Activated CD4-positive, alpha-beta T cell treated with anti-CD3 and anti-CD28 coated beads, Interleukin-2, amount 50 U/mL, for 48 hours (primary cell): ENCODE results near the gene GSG1L.

Source experiments
- DNase-seq, 2 experiments: peaks; one replicate each; pipeline ENCODE4 v3.0.0-alpha.2; 2020

GSG1L gene

DNA sequence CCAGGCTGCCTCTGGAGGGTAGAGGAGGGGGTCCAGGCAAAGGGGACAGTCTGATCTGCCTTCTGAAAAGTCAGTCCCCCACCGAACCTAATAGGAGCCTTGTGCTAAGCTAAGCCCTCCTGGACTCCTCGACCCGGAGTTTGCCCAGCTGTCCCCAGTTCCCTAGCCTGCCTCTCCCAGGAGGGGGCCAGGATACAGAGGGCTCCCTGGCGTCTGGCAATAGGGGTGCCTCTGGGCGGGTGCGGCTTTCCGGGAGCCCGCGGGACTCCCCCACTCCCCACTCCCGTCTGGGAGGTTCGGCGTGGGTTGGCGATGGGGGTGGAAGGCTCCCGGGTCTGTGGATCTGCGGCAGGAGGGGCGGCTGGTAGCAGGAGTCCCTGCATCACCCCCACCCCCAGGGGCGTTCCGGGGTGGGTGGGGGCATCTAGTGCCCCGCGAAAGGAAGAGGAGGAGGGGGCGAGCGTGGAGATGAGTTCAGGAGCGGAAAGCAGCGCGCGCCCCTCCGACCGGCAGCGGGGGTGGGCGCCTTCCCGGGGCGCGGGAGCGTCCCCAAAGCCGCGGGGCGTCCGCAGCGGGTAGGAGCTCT, 1.2 kb downstream of the GSG1L start:
- no peak for DNase-seq

DNA sequence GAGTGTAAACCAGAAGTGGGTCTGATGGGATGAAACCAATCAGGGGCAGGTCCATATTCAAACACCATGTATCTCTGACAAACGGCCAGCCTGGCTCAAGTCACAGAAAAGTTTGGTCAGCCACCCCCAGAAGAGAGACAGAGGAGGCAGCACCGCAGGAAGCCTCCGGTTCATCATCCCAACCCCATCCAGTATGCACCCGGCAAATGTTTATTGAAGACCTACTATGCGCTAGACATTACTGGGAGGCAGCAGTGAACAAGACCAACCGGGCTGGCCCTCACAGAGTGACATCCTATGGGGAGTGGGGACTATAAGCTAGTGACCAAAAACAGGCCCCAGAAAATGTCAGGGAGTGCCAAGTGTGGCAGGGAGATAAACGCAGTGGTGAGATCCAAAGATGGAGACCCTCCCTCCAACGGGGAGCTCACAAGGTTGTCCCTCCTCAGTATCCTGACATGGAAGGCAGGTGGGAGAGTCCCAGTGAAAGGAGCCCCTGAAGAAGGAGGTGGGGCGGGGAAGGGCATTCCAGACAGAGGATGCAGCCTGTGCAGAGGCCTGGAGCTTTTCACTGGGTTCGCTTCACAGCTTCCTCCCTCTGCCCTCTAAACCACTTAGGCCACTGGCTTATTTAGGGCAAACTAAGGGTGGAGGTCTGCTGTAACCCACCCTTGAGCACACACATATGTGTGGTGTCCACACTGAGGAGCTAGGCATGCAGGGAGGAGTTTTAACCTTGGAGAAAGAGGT, 2.0 kb downstream of the GSG1L start:
- DNase-seq = no peak

DNA sequence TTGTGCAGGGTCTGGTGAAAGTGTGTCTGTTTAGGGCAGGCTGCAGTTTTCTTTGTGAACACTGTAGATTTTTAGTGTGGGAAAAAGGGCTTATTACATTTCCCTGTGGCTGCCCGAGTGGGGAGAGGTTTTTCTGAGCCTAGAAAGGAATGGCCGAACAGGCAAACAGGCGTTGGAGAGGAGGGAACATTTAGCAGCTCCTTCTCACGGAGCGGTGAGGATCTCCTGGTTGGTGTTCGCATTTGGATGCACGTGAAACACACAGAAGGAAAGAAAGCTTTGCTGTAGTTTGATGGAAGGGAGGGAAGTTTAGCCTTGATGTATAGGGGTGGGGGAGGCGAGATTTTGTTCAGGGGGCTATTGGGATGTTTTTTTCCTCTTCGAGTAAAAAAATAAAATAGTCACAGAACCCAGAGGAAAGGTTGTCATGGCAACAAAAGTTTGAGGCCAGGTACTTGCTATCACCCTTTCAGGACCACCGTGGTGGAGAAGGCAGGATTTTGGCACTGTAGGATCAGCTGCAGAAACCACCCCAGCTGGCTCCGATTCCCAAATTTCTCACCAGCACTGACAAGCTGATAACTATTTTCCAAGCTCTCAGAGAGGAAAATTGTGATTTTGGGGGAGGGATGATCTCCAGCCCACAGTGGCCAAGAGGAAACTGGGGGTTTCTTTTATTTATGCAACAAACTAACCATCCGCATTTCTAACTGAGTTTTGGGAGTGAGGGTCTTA, 3.5 kb downstream of the GSG1L start:
- no peak for DNase-seq

DNA sequence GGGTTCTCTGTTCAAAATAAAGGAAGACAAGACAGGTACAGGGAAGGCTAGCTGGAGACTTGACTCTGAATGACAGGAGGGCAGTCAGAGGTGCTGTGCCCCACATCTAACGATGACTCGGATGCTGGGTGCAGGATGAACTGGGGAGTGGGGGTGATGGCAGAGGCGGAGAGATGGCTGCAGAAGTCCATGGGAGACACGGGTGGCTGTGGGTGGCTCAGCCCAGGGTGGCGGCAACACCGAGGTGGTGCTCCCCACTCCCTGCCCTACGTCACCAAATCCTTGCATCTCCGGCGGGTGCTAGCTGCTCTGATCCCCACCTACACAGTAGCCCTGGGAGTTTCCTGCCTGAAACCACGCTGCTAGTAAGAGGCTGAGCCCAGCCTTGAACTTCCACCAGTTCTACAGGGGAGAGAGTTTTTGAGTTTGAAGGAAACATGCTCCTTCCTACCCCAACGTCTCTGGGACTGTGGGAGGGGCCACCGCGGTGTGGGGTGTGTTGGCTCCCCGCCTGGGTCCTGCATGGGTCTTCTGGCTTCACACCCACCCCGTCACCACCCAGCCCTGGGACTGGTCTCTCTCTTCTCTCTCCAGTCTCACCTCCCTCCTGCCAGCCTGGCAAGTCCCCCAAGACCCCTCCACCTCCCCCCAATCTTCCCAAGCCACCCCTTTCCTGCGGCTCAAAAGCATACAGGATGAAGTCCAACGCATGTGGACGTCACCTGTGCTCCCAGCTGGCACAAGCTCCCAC, 4.5 kb downstream of the GSG1L start:
- DNase-seq = no peak

DNA sequence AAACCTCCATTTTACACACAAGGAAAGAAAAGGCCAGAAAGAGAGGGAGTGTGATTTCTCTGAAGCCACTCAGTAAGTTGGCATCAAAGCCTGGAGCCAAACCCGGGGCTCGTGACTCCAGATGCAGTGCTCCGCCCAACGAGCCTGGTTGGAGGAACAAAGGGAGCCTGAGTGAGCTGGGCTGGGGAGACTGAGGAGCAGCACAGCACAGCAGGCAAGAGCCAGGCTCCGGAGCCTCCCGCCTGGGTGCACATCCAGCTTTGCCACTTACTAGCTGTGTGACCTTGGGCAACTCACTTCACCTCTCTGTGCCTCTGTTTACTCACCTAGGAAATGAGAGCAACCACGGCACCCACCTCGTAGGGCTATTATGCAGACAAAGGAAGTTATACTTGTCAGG, 5.6 kb downstream of the GSG1L start:
- no peak for DNase-seq

DNA sequence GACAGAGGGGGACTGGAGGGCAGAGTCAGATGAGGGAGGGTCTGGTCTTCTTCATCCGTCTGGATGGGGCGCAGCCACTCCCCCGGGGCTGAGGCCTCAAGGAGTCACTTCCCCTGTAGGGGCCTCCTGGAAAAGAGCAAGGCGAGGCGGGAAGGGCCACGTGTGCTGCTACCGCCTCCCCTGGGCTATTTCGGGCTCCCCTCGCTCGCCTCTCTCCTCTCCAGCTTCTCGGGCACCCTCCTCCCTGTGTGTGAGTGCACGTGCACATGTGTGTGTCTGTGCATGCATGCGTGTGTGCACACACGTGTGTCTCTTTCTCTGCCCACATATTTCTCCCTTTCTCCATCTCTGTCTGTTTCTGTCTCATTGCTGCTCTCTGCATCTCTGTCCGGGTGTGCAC, 10.1 kb downstream of the GSG1L start:
- DNase-seq = no peak

DNA sequence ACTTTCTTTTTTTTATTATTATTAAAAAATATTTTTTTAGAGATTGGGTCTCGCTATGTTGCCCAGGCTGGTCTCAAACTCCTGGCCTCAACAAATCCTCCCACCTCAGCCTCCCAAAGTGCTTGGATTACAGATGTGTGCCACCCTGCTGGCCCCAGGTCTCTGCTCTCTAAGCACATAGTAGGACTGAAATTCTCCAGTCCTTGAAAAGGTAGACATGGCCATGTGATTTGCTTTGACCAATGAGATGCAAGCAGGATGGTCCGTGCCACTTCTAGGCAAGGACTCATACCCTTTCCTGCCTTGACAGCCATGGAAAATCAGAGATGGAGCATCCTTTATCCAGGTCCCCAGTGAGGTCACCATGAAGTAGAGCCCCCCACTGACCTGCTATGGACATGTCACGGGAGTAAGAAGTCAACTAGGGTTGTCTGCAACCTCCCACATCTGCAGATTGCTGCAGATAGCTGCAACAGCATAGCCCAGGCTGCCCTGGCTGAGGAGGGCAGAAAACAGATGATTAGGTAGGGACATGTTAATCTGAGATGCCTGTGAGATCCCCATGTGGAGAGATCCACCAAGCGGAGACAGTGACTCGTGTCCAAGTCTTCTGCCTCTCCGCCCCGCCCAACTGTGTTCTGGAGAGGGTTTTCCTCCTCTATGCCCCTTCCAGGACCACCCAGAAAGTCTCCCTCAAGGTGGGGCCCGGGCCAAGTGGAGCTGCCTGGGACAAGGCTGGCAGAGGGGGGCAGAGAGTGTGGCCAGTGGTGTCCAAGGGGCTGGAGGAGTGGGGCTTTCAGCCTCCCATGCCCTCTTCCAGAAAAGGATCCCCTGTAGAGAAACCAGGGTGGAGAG, 11.0 kb downstream of the GSG1L start:
- no peak for DNase-seq

DNA sequence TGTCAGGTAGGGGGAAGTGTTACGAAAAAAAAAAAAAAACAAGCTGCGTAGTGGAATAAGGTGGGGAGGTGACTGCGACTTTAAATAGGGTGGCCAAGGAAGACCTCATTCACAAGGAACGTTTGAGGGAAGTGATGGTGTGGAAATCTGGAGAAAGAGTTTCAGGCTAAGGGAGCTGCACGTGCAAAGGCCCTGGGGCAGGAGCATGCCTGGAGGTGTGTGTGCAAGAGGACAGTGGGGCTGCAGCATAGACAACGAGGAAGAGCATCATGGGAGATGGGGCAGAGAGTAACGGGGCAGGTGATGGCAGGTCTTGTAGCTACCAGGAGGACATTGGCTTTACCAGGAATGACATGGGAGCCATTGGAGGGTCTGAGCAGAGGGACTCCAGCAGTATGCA, 12.0 kb downstream of the GSG1L start:
- no peak for DNase-seq

DNA sequence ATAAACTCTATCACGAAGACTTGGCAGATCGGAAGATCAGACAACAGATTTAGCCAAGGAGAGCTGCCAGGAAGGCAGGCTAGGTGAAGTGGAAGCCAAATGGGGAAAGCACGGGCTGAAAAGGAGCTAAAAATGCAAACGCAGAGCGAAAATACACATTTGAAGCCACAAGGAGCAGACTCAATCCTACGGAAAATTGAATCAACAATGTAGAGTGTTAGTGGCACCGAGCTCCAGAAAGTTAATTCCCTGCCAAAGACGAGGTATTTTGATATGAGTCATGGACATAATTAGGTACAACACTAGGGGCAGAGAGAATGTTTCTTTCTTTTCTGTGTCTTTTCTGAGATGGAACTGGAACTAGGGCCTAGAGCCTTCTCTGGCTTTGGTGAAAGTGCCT, 20.7 kb downstream of the GSG1L start:
- no peak for DNase-seq

DNA sequence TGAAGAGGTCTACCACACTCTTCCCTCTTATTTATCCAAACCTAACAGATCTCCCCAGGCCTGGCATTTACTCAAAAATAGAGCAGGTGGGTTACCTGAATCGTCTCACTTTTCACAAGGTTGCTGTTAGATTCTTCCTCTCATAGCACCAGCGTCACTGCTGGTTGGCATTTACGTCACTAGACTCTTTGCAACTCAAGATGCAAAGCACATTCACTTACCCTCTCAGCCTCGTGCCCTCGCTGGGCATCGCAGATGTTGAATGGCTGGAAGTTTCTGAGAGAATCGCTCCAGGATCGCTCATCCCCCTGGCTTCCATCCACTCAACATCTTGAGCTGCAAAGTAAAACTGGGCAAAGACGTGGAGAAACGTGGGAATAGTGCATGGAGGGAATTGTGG, 21.9 kb downstream of the GSG1L start:
- DNase-seq = no peak

DNA sequence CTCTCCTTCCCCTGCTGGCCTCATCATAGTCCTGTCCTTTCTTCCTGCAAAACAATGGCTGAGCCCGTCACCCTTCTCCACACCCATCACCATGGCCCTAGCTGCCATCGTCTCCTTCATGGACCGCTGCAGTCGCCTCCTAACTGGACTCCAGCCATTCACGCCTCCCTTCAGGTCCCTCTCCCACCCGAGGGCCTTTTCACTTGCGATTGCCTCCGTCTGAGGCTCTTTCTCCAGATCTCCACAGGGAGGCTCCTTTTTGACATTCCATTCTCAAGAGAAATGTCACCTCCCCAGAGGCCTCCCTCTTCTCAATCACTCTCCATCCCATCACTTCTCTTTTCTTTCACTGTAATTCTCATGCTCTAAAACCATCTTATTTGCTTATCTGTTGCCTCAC, 23.5 kb downstream of the GSG1L start:
- no peak for DNase-seq

DNA sequence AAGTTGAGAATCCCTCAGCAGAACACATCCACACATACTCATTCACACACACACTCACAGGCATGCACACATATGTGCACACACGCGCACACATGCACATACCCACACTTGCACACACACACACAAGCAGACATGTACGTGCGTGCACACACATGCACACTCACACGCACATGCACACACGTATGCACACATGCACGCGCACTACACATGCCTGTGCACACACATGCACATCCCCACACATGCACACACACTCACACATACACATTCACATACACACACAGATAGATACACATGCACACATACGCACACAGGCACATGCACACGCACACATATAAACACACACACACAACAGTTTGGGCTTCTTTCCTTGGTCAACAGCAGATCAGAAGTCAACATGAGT, 24.0 kb downstream of the GSG1L start:
- DNase-seq = no peak

DNA sequence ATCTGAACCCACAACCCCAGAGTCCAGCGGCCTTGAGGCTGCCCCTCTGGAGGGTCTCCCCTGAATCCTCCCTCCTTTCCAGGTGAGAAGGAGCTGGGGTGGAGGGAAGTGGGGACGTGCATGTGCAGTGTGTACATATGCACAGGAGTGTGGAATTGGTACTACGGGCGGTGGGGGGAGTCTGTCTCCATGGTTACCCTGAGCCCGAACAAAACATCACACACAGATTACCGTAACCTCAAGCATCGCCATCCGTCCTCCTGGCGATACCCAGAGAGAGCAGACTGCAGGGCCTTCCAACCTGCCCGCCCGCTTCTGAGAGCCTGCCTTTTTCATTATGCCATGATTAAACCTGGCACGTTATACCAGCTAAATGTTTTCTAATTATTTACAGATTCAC, 25.1 kb downstream of the GSG1L start:
- DNase-seq = no peak

DNA sequence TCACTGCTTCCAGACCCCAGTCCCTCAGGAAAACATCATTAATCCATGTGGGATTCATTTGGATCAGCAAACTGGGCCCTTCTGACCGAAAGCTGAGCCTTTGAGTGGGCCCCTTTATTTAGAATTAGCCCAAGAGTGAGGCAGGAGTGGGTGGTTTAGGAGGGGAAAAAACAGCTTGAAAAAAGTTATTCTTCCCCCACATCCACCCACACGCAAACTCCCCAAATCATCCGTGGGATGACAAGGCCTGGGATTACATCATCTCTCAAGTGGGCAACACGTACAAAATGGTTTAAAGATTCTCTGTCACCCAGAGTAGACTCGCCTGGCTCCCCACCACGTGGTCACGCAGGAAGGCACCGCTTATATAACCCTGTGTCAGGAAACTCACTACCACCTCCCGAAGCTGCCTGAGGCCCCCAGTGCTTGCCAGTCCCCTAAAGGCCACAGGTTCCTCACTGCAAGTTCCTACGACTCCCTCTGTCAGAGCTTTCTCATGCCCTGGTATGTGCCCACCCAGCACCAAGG, 27.6 kb downstream of the GSG1L start:
- no peak for DNase-seq

DNA sequence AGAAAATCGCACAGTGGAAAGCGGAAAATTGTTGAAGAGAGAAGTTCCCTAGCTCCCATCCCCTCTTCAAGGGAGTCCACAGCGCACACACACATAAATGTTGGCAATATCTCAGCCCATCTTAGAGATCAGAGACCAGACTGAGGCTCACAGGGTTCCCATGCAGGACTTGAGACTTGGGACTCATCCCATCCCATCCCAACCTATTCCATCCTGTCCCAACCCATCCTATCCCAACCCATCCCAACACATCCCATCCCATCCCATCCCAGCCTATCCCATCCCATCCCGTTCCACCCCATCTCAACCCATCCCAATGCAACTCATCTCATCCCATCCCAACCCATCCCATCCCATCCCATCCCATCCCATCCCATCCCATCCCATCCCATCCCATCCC, 29.6 kb downstream of the GSG1L start:
- DNase-seq = no peak

DNA sequence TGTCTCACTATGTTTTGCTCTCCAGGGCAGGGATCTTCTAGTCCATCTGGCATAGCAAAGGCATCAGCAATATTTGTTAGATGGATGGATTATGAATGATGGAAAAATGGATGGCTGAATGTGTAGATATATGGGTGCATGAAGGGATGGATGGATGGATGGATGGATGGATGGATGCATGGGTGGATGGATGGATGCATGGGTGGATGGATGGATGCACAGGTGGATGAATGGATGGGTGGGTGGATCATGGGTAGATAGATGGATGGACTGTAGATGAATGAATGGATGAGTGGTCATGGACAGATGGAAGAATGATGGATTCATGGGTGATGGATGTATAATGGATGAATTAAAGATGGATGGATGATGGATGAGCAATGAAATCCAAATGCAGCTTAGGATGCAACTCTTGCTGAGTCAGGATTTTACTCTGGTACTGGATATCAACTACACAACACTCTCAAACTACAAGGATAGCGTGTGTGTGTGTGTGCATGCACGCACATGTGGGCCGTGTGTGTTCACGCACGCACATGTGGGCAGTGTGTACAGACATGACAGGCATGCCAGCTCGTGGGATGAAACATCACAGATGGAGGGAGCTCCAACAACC, 34.0 kb downstream of the GSG1L start:
- no peak for DNase-seq

DNA sequence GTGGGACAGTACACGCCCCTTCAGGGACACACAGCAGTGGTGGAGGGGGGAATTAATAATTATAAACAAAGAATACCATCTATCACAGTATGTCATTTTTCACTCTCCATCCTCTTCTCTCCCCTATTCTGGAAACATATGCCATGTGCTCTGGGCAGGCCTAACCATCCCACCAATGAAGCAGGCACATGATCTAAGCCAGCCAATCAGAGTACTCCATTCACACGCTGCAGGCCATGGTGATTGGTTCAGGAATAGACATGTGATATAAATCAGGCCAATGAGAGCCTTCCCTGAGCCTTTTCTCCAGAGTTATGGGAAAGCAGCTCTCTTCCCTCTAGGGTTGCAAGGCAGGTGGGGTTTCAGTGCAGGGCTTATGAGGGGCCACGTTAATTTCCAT, 36.5 kb downstream of the GSG1L start:
- DNase-seq = no peak

DNA sequence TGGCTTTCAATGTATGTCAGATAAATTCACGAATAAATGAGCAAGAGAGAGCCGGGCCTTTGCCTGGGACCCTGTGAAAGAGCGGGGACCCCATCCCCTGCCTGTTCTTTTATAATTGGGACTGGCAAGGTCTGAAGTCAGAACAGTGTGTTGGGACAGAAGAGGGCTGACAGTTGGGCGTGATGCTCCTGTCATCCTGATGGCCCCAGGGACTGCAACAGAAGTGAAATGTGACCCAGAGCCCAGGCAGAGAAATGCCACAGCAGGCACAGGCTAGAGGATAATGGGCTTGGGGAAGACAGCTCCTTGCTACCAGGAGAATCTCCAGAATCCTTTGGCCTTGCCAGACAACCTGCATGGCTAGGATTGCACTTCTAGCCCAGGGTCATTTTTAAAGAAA, 37.9 kb downstream of the GSG1L start:
- DNase-seq = no peak

DNA sequence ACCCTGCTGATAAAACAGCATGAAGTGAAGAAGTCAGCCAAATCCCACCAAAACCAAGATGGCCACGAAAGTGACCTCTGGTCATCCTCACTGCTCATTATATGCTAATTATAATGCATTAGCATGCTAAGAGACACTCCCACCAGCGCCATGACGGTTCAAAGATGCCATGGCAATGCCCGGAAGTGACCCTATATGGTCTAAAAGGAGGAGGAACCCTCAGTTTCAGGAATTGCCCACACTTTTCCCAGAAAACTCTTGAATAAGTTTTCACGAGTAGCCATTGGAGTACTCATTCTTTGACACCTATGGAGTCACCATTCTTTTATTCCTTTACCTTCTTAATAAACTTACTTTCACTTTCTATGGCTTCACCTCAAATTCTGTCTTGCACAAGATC, 44.3 kb downstream of the GSG1L start:
- DNase-seq = no peak

DNA sequence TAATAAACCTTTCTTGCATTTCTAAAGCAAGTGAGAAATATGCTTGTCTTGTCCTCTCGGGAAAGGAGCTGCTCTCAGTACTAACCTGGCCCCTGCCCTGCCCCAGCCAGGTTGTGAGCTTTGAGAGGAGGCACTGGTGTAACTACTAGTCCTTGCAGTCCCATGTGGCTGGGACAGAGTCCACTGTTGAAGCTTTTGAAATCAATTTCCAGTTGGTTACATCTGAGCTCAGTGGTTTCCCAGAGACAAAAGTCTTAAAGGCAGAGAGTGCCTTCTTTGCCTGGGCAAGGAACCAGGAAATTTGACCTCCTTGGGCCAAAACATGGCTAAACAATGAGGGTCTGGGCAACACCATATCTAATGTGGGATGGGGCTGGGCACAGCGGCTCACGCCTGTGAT, 48.7 kb downstream of the GSG1L start:
- DNase-seq = no peak

DNA sequence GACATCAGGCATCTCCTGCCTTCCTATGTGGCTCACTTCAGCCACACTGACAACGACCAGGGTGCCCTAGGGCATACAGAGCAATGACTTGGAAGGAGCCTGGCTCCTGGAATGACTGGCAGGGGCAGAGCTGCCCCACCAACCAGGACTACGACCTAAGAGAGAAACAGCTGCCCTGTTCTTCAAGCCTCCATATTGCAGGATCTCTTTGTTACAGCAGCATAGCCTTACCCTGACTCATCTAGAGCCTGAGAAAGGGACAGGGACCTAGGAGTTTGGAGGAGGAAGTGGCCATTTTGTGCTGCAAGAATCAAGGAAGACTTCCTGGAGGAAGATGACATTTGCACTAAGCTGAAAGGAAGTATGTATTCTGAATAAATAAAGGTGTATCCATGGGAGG, 49.6 kb downstream of the GSG1L start:
- no peak for DNase-seq

DNA sequence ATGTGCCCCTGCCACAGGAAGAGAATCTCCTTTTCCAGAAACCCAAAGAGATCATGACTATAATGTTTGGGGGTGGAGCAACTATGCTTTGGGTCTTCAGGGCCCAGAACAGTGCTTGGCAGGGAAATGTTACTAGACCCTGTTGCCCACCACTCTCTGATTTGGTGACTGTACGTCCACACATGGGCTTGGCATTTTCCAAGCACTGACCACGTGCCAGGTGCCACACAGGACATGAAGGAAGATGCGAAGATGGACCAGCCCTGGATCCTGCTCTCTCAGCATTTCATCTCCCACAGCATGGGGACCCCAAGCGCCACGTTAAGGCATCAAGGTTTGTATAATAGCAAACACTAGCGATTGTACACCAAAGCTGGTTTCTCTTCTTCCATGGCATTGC, 50.1 kb downstream of the GSG1L start:
- DNase-seq = no peak
